ENCODE results near the gene FBXO36.
"Not testable (repeated sequence)": the region's sequence is repeated elsewhere in the genome, so short reads cannot be mapped to it uniquely, and the experiment has no call there.

The FBXO36 gene

DNA sequence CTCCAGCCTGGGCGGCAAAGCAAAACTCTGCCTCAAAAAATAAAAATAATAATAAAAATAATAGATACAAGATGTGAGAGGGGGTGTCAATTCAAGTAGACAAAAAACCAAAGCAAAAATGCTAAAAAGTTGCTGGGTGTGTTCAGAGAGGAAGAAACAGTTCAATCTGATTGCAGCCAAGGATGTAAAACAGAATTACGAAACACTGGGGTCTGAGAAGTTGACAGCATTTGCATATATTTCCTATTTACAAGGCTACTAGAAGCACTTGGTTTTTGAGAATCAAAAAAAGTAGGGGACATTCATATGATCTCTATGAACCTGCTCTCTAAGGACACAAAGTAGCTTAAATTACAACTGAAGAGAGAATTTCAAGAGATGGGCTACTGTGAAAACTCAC lies 8.1 kb upstream of the FBXO36 start:
- no peak for DNase-seq

DNA sequence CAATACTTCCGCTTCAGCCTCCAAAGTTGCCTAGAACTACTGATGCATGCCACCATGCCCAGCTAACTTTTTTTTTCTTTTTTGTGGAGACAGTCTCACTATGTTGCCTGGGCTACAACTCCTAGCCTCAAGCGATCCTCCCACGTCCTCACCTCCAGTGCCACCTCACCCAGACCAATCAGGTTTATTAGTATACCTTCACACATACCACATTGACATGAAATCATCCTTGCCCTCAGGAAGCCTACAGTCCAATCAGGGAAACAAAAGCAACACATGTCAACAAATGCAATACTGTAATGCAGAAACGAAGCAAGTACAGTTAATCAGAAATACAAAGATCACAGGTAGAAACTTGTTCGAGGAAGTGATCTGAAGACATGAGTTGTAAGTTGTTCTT lies 4.5 kb upstream of the FBXO36 start:
- DNase-seq = no peak

DNA sequence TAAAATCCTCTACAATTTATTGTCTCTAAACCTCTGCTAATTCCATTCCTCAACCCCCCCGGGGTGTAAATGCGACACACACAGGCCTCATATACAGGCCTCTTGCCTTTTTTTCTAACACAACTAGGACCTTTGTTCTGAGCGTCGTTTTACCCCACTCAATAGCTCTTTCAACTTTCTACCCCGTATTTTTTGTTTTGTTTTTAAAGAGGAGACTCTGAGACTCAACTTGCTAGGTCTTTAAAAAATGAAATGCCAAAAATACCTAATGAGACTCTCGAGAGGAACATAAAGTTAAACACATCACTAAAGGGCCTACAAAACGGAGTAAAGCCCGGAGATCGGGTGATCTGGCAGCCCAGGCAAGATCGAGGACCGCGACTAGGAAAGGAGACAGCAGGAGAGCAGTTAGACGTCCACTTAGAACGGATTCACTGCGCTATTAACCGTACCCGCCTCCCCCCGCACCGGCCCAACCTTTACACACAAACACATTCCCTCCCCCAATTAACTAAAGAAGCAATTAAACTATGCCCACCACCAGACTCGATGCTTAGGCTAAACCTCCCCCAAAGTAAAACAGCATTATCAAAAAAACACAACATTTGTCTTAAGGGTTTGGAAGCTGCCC lies 2.2 kb upstream of the FBXO36 start:
- DNase-seq = peak; percentile 24

DNA sequence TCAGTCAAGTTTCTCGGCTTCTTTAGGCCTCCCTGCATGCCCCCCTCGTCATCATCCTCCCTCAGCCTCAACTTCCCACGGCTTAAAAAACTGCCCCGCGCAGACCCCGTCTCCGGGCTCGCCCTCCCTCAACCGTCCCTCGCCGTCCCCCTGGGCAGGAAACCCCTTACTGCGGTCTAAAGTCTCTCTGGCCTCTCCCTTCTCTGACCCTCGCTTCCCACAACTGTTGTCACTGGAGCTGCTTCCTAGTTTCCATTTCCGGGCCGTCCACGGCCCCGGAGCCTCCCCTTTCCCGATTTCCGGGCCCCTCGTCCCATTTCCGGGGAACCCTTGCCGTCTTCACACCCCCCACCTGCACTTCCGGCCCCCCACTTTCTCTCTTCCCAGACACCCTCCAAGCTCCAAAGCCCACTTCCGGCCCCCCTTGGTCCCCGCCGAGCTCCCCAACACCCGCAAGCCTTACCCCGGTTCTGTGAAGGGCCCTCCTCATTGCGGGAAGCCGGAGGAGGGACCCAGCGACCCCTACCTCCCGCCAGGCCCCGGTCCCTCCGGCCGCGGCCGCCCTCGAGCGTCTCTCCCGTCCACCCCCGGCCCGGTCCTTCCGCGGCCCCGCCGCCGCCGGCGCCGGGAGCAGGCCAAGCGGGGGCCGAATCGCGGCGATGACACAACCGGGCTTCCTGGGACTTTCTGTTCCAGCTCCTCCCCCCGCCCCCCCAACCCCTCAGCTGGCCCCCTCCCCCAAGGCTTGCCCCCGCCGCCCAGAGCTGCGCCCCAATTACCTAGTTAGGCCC lies 1.0 kb upstream of the FBXO36 start:
- no peak for DNase-seq

DNA sequence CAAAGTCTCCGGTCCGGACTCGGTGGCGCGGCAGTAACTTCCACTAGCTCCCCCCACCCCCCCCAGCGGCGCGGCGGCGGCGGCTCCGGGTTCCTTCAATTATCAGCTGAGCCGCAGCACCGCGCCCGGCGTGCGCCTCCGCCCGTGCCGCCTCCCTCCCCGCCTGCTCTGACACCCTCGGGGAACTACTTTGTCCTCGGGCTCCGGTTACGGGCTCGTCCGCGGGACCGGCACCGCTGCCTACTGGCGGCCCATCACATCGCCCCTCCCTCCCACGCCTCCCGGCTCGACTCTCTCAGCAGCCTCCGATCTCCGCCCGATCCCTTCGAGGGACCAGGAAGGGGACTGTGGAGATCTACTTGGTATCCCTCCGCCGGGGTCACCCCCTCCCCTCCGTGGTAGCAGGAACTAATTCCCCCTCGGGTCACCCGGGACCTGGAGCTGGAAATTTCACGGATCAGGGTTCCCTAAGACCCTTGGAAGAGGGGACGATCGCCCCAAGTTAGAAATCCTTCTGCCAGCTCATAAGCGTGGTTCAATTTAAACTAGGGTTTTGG lies 333 bp upstream of the FBXO36 start, which contains the start of gene TRIP12:
TSS of gene TRIP12 (minus strand) at position 118 of the 557 bp plus-strand sequence. CDS start 41,930 bp downstream, outside the sequence.
- peak; percentile 88 for DNase-seq

- DNase-seq = not testable (repeated sequence)
Measured at GRCh38 chr2:229924541-229924940, 2.2 kb downstream of the FBXO36 start.

GRCh38 chr2:229925201-229925600 lies 2.9 kb downstream of the FBXO36 start:
- DNase-seq = no peak

GRCh38 chr2:229927817-229928321 lies 5.6 kb downstream of the FBXO36 start:
- DNase-seq = no peak

- DNase-seq = no peak
Measured at GRCh38 chr2:229930656-229931055, 8.4 kb downstream of the FBXO36 start.

- no peak for DNase-seq
Measured at GRCh38 chr2:229931241-229931640, 8.9 kb downstream of the FBXO36 start.

DNA sequence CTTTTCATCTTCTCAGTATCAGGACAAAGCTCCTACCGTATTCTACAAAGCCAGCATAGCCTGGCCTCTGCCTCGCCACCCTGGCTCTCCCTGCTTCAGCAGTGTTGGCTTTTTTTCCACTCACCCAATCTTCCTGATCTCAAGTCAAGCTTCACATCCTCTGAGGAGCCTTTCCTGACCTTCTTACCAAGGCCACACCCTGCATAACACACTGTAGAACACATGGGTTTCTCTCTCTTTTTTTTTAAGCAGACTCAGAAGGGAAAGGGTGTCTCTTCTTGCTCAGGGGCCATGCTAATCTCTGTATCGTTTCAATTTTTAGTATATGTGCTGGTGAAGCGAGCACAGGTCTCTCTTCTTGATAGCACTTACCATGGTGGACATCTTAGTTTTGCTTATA lies 15.2 kb downstream of the FBXO36 start:
- no peak for DNase-seq

DNA sequence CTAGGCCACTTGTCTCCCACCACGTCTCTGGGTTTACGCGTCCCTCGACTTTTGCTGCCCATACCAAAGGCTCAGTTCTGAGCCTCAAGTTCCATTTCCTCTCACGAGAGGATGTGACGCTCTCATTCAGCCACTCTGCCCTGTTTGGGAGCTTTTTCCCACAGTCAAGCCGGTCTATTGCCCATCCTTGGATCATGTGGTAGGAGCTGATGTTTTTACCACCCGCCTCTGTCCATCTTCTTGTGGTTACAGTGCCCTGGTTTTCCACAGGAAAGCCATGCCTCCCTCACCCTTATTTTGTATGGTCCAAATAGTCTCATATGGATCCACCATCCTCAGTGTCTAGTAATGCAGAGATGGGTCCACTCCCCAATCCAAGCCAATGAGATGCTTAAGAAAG lies 20.4 kb downstream of the FBXO36 start:
- DNase-seq = no peak

GRCh38 chr2:229943171-229943570 lies 20.9 kb downstream of the FBXO36 start:
- no peak for DNase-seq

- DNase-seq = no peak
Measured at GRCh38 chr2:229943770-229944449, 21.6 kb downstream of the FBXO36 start.

GRCh38 chr2:229945975-229946374 lies 23.7 kb downstream of the FBXO36 start:
- no peak for DNase-seq

DNA sequence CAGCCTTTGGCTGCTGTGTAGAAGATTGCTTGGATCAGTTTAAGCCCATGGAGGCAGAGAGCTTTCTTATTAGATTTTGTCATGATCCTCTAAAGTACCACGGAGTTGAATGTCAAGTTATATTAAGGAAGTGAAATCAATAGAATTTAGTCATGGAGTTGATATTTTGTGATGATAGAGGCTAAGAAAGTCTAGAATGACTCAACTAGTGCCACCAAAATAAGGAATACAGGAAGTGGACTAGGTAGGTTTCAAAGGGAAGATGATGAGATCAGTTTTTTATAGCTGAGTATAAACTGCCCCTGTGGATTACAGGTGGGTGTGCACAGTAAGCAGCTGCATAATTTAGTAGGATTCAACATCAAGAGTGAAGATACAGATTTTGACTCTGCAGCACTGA lies 25.2 kb downstream of the FBXO36 start:
- no peak for DNase-seq

GRCh38 chr2:229952256-229952835 lies 30.0 kb downstream of the FBXO36 start:
- DNase-seq = no peak

GRCh38 chr2:229955663-229956062 lies 33.4 kb downstream of the FBXO36 start:
- no peak for DNase-seq

GRCh38 chr2:229956491-229956890 lies 34.2 kb downstream of the FBXO36 start:
- no peak for DNase-seq

DNA sequence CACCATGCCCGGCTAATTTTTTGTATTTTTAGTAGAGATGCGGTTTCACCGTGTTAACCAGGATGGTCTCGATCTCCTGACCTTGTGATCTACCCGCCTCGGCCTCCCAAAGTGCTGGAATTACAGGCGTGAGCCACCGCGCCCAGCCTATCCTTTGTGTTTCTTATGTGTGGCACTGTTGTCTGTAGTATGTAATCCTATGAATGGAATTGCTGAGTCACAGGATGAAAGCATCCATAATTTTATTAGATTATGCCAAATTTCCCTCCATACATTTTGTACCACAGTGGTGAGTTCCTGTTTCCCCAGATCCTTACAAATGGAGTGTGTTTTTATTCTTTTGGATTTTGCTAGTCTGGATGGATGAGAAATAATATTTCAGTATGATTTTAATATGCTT lies 41.3 kb downstream of the FBXO36 start:
- not testable (repeated sequence) for DNase-seq

DNA sequence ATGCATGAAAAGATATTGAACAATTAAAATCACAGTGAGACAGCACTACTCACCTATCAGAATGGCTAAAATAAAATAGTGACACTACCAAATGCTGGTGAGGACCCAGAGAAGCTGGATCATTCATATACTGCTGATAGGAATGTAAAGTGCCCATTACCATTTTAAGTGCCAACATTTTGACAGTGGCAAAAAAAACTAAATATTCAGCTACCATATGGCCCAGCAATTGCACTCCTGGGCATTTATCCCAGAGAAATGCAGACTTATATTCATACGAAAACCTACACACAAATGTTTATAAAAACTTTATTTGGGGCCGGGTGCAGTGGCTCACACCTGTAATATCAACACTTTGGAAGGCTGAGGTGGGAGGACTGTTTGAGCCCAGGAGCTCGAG lies 47.6 kb downstream of the FBXO36 start:
- DNase-seq = no peak

GRCh38 chr2:229970406-229970805 lies 48.1 kb downstream of the FBXO36 start:
- DNase-seq = no peak

DNA sequence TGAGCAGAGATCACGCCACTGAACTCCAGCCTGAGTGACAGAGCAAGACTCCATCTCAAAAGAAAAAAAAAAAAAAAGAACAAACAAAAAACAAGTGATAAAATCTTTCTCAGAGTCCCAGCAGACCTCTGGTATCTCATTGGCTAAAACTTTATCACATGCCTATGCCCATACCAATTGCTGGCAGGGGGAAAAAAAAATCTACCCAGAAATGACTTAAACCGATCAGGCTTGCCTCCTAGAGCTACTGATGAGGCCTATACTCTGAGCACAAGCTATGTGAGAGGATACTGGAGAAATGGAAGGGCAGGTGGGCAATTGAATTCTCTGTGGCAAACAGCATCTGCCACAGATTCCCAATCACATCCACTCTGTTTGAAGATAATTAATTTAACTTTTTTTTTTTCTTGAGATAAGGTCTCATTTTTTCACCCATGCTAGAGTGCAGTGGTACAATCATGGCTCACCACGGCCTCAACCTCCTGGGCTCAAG lies 49.0 kb downstream of the FBXO36 start:
- no peak for DNase-seq
